ENCODE data around the gene TCTN3. TPM values are rescaled to one million over a fixed set of nuclear protein-coding genes. Genes with fewer than 3 reads are reported as not detected.

The TCTN3 gene
- total and polyA plus RNA-seq, 7 experiments from 2014 or later: 16.2 to 60.7 (median 22.8) TPM

DNA sequence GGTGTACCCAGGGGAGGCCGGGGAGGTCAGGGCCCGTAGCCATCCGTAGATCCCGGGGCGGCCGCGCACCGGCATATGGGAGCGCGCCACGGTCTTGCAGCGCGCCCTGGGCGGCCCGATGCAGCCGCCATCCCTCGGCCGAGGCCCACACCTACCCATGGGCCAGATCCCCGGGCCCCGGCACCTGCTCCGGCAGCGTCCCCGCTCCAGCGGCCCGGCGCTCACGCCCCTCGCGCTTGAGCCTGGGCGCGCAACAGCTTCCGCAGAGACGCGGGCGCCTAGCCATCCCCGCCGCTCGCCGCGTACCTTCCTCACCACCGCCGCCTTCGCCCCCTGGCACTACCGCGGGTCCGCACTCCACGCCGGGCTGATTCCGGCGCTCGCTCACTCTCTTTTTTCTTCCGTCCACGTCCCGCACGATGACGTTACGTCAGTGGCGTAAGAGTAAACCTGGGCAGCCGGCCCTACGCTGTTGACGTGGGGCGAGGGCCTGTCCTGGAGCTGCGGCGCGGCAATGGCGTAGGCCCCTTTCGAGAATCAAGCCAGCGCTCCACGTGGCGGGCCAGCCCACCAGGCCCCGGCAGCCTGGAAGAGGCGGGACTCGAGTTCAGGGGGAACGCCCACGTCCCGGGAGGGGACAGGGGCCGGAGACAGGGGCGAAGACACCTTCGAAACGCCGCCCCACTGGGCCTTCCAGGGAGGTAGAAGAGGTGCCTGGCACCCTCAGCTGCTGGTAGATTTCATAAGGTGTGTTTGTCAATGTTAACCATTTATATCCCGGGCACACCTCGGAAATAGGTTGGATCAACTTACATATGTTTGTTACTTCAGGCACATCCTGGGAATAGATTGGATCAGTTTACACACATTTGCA lies 37.2 kb downstream of the TCTN3 start, which contains the start of gene ALDH18A1:
TSS of gene ALDH18A1 (minus strand) at position 421 of the 874 bp plus-strand sequence. CDS start 3,334 bp downstream, outside the sequence.
- no peaks in the 10 kb centered on the region for H3K27me3 ChIP-seq (ENCODE audit: control insufficient read depth in 2 of 2, insufficient read depth in 2 of 2, low read length in 2 of 2)
- Mint-ChIP-seq H3K9me3 (peaks cover 0 to 7% (median 2%) of the 10 kb centered on the region in 11 donors), H3K36me3 (peaks cover 4 to 28% (median 23%) of the 10 kb centered on the region in 5 donors), H3K27ac (peak within 1 kb of the TSS; percentile 82 to 97 (median 93)), H3K4me1 (peaks cover 7 to 40% (median 27%) of the 10 kb centered on the region in 7 donors), H3K27me3 (peaks cover 0 to 3% (median 0%) of the 10 kb centered on the region in 5 donors), H3K4me3 (peak within 1 kb of the TSS; percentile 98 to 100 (median 99))
- peaks cover 0 to 14% (median 4%) of the 10 kb centered on the region in 3 experiments for H3K36me3 ChIP-seq (ENCODE audit: control insufficient read depth in 2 of 3, insufficient read depth in 3 of 3, low read length in 3 of 3)
- POLR2A ChIA-PET: interaction anchor here (0.8 to 1.6 kb wide), 2 partner anchors 36 to 37 kb away, joined by 3 to 6 read pairs; partner anchors contain the start of gene TCTN3
- peaks cover 7 to 13% of the 10 kb centered on the region in 2 donors for H3K4me1 ChIP-seq (ENCODE audit: control insufficient read depth in 2 of 2, insufficient read depth in 2 of 2, low read length in 2 of 2)
- H3K9me3 ChIP-seq (ENCODE audit: control insufficient read depth in 2 of 3, low read length in 3 of 3): no peaks in the 10 kb centered on the region
- intact Hi-C loops (cut with micrococcal nuclease): loop anchor here (1.0 to 10.0 kb wide), 6 partner anchors 38 to 474 kb away; partner anchors contain the start of genes SORBS1 (in 2 of the 2), CCNJ (in 1 of the 2) and ZNF518A (in 1 of the 2)
- peak within 1 kb of the TSS; percentile 72 for H3K27ac ChIP-seq (ENCODE audit: low read depth, low read length)
- DNase-seq (peak; percentile 78 to 95 (median 88)), ATAC-seq (peak; percentile 95)
- CTCF ChIA-PET: no interaction called here
- peak within 1 kb of the TSS; percentile 78 for H3K4me3 ChIP-seq (ENCODE audit: low read length)

DNA sequence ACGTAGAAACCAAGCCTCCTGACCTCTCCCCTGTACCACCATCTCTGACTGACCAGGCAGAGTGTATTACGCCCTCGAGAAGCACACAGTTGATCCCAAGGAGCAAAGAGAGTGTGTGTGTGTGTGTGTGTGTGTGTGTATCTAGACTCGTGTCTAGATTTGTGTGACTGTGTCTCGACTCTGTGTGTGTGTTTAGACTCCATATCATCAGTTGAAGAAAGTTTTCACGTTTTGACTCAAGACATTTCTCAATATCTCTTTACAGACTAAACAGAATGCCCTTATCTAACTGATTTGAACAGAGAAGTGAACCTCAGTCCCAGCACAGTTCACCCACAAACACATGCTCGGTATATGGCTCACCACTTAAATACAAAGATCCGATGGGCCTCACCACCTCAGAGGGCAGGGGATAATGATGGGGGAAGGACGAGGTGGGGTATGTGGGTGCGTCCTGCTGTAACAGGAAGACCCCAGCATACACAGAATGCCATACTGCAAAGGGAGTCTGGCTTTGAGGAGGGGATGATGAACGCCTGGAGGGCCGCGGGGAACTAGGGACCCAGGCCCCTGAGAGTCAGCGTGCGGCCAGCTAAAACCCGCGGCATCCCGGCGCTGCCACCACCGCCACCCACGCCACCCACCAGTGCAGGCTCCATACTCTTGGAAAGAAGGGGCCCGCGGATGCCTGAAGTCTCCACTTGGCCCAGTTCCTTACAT lies 38.0 kb downstream of the TCTN3 start:
- peak overlapping the region; percentile 72 for H3K27ac ChIP-seq (ENCODE audit: low read depth, low read length)
- Mint-ChIP-seq H3K27me3 (peaks cover 0 to 3% (median 0%) of the 10 kb centered on the region in 5 donors), H3K27ac (peak overlapping the region; percentile 60 to 94 (median 88)), H3K36me3 (peaks cover 11 to 36% (median 30%) of the 10 kb centered on the region in 5 donors), H3K4me3 (peak overlapping the region; percentile 98 to 100 (median 99)), H3K9me3 (peaks cover 0 to 13% (median 6%) of the 10 kb centered on the region in 11 donors), H3K4me1 (peaks cover 7 to 40% (median 27%) of the 10 kb centered on the region in 7 donors)
- peak overlapping the region; percentile 78 for H3K4me3 ChIP-seq (ENCODE audit: low read length)
- ChIA-PET POLR2A (interaction anchor here (1.6 kb wide), 1 partner anchor 38 kb away, joined by 6 read pairs; the partner anchor contains the start of gene TCTN3), CTCF (no interaction called here)
- no peaks in the 10 kb centered on the region for H3K9me3 ChIP-seq (ENCODE audit: control insufficient read depth in 2 of 3, low read length in 3 of 3)
- H3K4me1 ChIP-seq (ENCODE audit: control insufficient read depth in 2 of 2, insufficient read depth in 2 of 2, low read length in 2 of 2): peaks cover 7 to 13% of the 10 kb centered on the region in 2 donors
- intact Hi-C loops (cut with micrococcal nuclease): loop anchor here (1.0 to 10.0 kb wide), 6 partner anchors 39 to 475 kb away; partner anchors contain the start of genes SORBS1 (in 2 of the 2), CCNJ (in 1 of the 2) and ZNF518A (in 1 of the 2)
- ATAC-seq (peak; percentile 1), DNase-seq (peak in 6 of 9 donors; percentile 7 to 52 (median 20))
- H3K36me3 ChIP-seq (ENCODE audit: control insufficient read depth in 2 of 3, insufficient read depth in 3 of 3, low read length in 3 of 3): peaks cover 0 to 22% (median 4%) of the 10 kb centered on the region in 3 experiments
- no peaks in the 10 kb centered on the region for H3K27me3 ChIP-seq (ENCODE audit: control insufficient read depth in 2 of 2, insufficient read depth in 2 of 2, low read length in 2 of 2)

DNA sequence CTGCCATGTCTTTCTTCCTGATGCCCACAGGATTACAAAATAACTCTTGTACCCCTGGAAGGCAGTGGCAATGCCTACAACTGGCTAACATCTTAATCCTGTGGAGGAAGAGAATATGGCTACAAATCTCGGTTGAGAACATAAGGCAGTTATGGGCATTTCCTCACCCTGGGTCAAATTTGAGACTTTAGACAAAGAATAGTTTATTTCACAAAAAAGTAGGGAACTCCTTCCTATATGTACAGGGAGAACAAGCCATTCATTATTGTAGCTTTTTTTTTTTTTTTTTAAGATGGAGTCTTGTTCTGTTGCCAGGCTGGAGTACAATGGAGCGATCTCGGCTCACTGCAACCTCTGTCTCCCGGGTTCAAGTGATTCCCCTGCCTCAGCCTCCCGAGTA lies 39.8 kb downstream of the TCTN3 start:
- peaks cover 7 to 13% of the 10 kb centered on the region in 2 donors for H3K4me1 ChIP-seq (ENCODE audit: control insufficient read depth in 2 of 2, insufficient read depth in 2 of 2, low read length in 2 of 2)
- POLR2A ChIA-PET: no interaction called here
- CTCF ChIA-PET: interaction anchor here (1.4 kb wide), 1 partner anchor 40 kb away, joined by 12 read pairs; the partner anchor contains the start of gene TCTN3
- Mint-ChIP-seq H3K36me3 (peaks cover 11 to 46% (median 42%) of the 10 kb centered on the region in 5 donors), H3K27me3 (peaks cover 0 to 3% (median 0%) of the 10 kb centered on the region in 5 donors), H3K9me3 (peaks cover 0 to 13% (median 6%) of the 10 kb centered on the region in 11 donors), H3K27ac (peak overlapping the region in 2 of 9 donors; percentile 8 to 35), H3K4me1 (peaks cover 7 to 40% (median 31%) of the 10 kb centered on the region in 7 donors), H3K4me3 (no peak overlapping the region)
- ATAC-seq (no peak), DNase-seq (no peak)
- peaks cover 0 to 29% (median 4%) of the 10 kb centered on the region in 3 experiments for H3K36me3 ChIP-seq (ENCODE audit: control insufficient read depth in 2 of 3, insufficient read depth in 3 of 3, low read length in 3 of 3)
- no peak overlapping the region for H3K27ac ChIP-seq (ENCODE audit: low read depth, low read length)
- H3K4me3 ChIP-seq (ENCODE audit: low read length): no peak overlapping the region
- intact Hi-C loops (cut with micrococcal nuclease): loop anchor here in 1 of 2 donors (10.0 kb wide), 1 partner anchor 391 kb away; the partner anchor contains the start of gene CCNJ
- H3K27me3 ChIP-seq (ENCODE audit: control insufficient read depth in 2 of 2, insufficient read depth in 2 of 2, low read length in 2 of 2): no peaks in the 10 kb centered on the region
- H3K9me3 ChIP-seq (ENCODE audit: control insufficient read depth in 2 of 3, low read length in 3 of 3): no peaks in the 10 kb centered on the region

- peaks cover 7 to 8% of the 10 kb centered on the region in 2 donors for H3K4me1 ChIP-seq (ENCODE audit: control insufficient read depth in 2 of 2, insufficient read depth in 2 of 2, low read length in 2 of 2)
- Mint-ChIP-seq H3K4me3 (no peak overlapping the region), H3K36me3 (peaks cover 14 to 62% (median 60%) of the 10 kb centered on the region in 5 donors), H3K27me3 (no peaks in the 10 kb centered on the region), H3K9me3 (peaks cover 0 to 10% (median 6%) of the 10 kb centered on the region in 11 donors), H3K27ac (peak overlapping the region in 1 of 9 donors; percentile 20), H3K4me1 (peaks cover 7 to 39% (median 20%) of the 10 kb centered on the region in 7 donors)
- no peaks in the 10 kb centered on the region for H3K9me3 ChIP-seq (ENCODE audit: control insufficient read depth in 2 of 3, low read length in 3 of 3)
- no peak overlapping the region for H3K27ac ChIP-seq (ENCODE audit: low read depth, low read length)
- H3K36me3 ChIP-seq (ENCODE audit: control insufficient read depth in 2 of 3, insufficient read depth in 3 of 3, low read length in 3 of 3): peaks cover 0 to 49% (median 4%) of the 10 kb centered on the region in 3 experiments
- DNase-seq: no peak
- intact Hi-C loops (cut with micrococcal nuclease): loop anchor here in 1 of 2 donors (10.0 kb wide), 1 partner anchor 393 kb away; the partner anchor contains the start of gene CCNJ
- H3K4me3 ChIP-seq (ENCODE audit: low read length): no peak overlapping the region
- ChIA-PET CTCF (interaction anchor here (0.8 kb wide), 1 partner anchor 365 kb away, joined by 3 read pairs; no protein-coding TSS in a partner anchor), POLR2A (no interaction called here)
- no peaks in the 10 kb centered on the region for H3K27me3 ChIP-seq (ENCODE audit: control insufficient read depth in 2 of 2, insufficient read depth in 2 of 2, low read length in 2 of 2)
- no peak for ATAC-seq
Observed at GRCh38 chr10:95651346-95652060, 42.2 kb downstream of the TCTN3 start.

- H3K36me3 Mint-ChIP-seq: peaks cover 14 to 65% (median 57%) of the 10 kb centered on the region in 5 donors
- H3K27ac Mint-ChIP-seq: no peak overlapping the region
Observed at GRCh38 chr10:95650232-95650631, 43.5 kb downstream of the TCTN3 start.

More at GRCh38 chr10:95650232-95650631, 43.5 kb downstream of the TCTN3 start:
- ATAC-seq: no peak
- H3K36me3 ChIP-seq (ENCODE audit: control insufficient read depth in 2 of 3, insufficient read depth in 3 of 3, low read length in 3 of 3): peaks cover 0 to 57% (median 4%) of the 10 kb centered on the region in 3 experiments
- H3K9me3 ChIP-seq (ENCODE audit: control insufficient read depth in 2 of 3, low read length in 3 of 3): no peaks in the 10 kb centered on the region
- Mint-ChIP-seq H3K4me1 (peaks cover 2 to 32% (median 16%) of the 10 kb centered on the region in 7 donors), H3K4me3 (no peak overlapping the region), H3K27me3 (no peaks in the 10 kb centered on the region), H3K9me3 (peaks cover 0 to 10% (median 6%) of the 10 kb centered on the region in 11 donors)
- ChIA-PET POLR2A (no interaction called here), CTCF (interaction anchor here (0.6 to 0.8 kb wide), 2 partner anchors 45 to 367 kb away, joined by 3 to 4 read pairs; no protein-coding TSS in a partner anchor)
- H3K4me3 ChIP-seq (ENCODE audit: low read length): no peak overlapping the region
- no peak for DNase-seq
- H3K27ac ChIP-seq (ENCODE audit: low read depth, low read length): no peak overlapping the region
- intact Hi-C loops (cut with micrococcal nuclease): loop anchor here in 1 of 2 donors (10.0 kb wide), 1 partner anchor 395 kb away; the partner anchor contains the start of gene CCNJ
- peaks cover under 1 to 2% of the 10 kb centered on the region in 2 donors for H3K4me1 ChIP-seq (ENCODE audit: control insufficient read depth in 2 of 2, insufficient read depth in 2 of 2, low read length in 2 of 2)
- no peaks in the 10 kb centered on the region for H3K27me3 ChIP-seq (ENCODE audit: control insufficient read depth in 2 of 2, insufficient read depth in 2 of 2, low read length in 2 of 2)
